Panc1 (cell line): ENCODE measurements around the gene KCTD6.

Source experiments
- POLR2AphosphoS5 ChIP-seq: IDR thresholded peaks from 2 replicates; pipeline ENCODE4 v1.6.1; 2012; ENCODE audit warnings: mild to moderate bottlenecking, low read depth, low read length, moderate library complexity
- TF ChIP-seq, protein P1 (sequence below): fragments of 450-650 bp; IDR thresholded peaks from 2 replicates; pipeline ENCODE4 v1.5.1; 2017; ENCODE audit warnings: mild to moderate bottlenecking

DNA sequence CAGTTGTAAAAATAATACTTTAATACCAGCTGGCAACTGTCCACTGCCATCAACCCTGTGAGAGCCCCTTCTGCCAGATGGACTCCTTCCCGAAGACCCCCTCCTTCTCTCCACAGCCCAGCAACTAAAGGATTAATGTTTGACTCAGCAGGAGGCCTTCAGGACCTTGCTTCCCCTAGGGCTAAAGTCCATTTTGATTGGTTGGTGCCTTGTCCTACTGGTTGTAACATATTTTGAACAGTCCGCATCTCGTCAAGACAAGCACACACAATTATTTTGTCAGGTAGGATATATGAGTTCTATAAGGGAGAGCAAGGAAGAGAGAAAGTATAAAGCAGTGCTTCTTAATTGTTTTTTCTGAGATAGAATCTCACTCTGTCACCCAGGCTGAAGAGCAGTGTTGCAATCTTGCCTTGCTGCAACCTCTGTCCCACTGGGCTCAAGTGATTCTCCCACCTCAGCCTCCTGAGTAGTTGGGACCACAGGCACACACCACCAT is 26.4 kb downstream of the KCTD6 start:
- TF ChIP-seq, protein P1, sequence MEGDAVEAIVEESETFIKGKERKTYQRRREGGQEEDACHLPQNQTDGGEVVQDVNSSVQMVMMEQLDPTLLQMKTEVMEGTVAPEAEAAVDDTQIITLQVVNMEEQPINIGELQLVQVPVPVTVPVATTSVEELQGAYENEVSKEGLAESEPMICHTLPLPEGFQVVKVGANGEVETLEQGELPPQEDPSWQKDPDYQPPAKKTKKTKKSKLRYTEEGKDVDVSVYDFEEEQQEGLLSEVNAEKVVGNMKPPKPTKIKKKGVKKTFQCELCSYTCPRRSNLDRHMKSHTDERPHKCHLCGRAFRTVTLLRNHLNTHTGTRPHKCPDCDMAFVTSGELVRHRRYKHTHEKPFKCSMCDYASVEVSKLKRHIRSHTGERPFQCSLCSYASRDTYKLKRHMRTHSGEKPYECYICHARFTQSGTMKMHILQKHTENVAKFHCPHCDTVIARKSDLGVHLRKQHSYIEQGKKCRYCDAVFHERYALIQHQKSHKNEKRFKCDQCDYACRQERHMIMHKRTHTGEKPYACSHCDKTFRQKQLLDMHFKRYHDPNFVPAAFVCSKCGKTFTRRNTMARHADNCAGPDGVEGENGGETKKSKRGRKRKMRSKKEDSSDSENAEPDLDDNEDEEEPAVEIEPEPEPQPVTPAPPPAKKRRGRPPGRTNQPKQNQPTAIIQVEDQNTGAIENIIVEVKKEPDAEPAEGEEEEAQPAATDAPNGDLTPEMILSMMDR: no peak
- TF ChIP-seq POLR2AphosphoS5: no peak
